Measurements from ENCODE around the gene SMIM35. TPM values are rescaled to one million over a fixed set of nuclear protein-coding genes. Genes with fewer than 3 reads are reported as not detected.

The SMIM35 gene
- total and polyA plus RNA-seq, 2 of the 4 experiments (the other 2 are of a cell fraction), result not detected

- no CpG with 5 or more reads among the region's 11 CpGs for WGBS, 2 experiments (ENCODE audit: extremely low coverage in 2 of 2, insufficient read length in 1 of 2)
- Histone ChIP-seq H2AK5ac (ENCODE audit: low read depth, low read length) (no peak overlapping the region), H3K9me1 (ENCODE audit: insufficient read depth, low read length) (no peaks in the 10 kb centered on the region), H2BK15ac (ENCODE audit: low read depth, low read length) (no peak overlapping the region), H2AK9ac (replicated peaks; ENCODE audit: low read depth, low read length, poor library complexity) (no peak overlapping the region), H3K79me1 (ENCODE audit: low read depth in 1 of 2, low read length in 2 of 2) (no peaks in the 10 kb centered on the region), H4K5ac (ENCODE audit: low read depth, low read length) (no peak overlapping the region), H4K20me1 (ENCODE audit: insufficient read depth, low read length) (no peaks in the 10 kb centered on the region), H4K8ac (ENCODE audit: low read depth in 2 of 2, low read length in 2 of 2) (no peak overlapping the region), H2BK5ac (ENCODE audit: low read depth, low read length, poor library complexity, severe bottlenecking) (no peak overlapping the region), H3K9me3 (ENCODE audit: control insufficient read depth, insufficient read depth, low read length) (no peaks in the 10 kb centered on the region), H4K91ac (ENCODE audit: insufficient read depth, low read depth, low read length) (no peak overlapping the region), H3K4ac (ENCODE audit: low read depth, low read length) (no peak overlapping the region), H3K27me3 (ENCODE audit: control insufficient read depth, insufficient read depth, low read length) (no peaks in the 10 kb centered on the region; the same call in 1 of the 2 replicates), H3K27ac (ENCODE audit: insufficient read depth, low read length) (no peak overlapping the region), H3K36me3 (ENCODE audit: control insufficient read depth, insufficient read depth, low read length) (no peaks in the 10 kb centered on the region), H3K9ac (ENCODE audit: low read depth, low read length) (no peak overlapping the region), H3K4me1 (ENCODE audit: control insufficient read depth, insufficient read depth, low read length) (no peaks in the 10 kb centered on the region), H3K4me3 (ENCODE audit: insufficient read depth, low read depth, low read length) (no peak overlapping the region), H3K23ac (ENCODE audit: low read depth, low read length) (no peak overlapping the region), H3K56ac (ENCODE audit: extremely low read depth, insufficient read depth, low read length) (no peak overlapping the region), H2BK120ac (ENCODE audit: low read depth, low read length) (no peak overlapping the region), H2BK20ac (ENCODE audit: low read depth, low read length) (no peak overlapping the region), H3K4me2 (ENCODE audit: low read depth, low read length) (no peak overlapping the region), H3K14ac (replicated peaks; ENCODE audit: low read depth, low read length) (no peak overlapping the region), H2AFZ (replicated peaks; ENCODE audit: low read length, poor library complexity) (no peak overlapping the region), H3K18ac (ENCODE audit: low read depth, low read length) (no peak overlapping the region)
- intact Hi-C loops (cut with micrococcal nuclease), result no loop called here
- ATAC-seq (ENCODE audit: low read depth), result no peak
- dilution Hi-C loops (cut with HindIII; ENCODE audit: low sequenced_read_pairs, unreplicated experiment), result no loop called here
- in situ Hi-C loops (cut with MboI; ENCODE audit: low sequenced_read_pairs), result no loop called here
- ChIA-PET POLR2A (ENCODE audit: unreplicated experiment) (no interaction called here), CTCF (no interaction called here)
- TF ChIP-seq CHD1 (IDR thresholded peaks at IDR 0.05; ENCODE audit: low read depth, low read length), result no peak
- no peak for TF ChIP-seq MXI1 (IDR thresholded peaks at IDR 0.05; ENCODE audit: borderline replicate concordance, low read depth, low read length)
- TF ChIP-seq POLR2A (IDR thresholded peaks at IDR 0.05; ENCODE audit: low read depth, low read length), result no peak
- no peak for TF ChIP-seq NFE2L2 (IDR thresholded peaks at IDR 0.05; ENCODE audit: low read depth, low read length)
- no peak for TF ChIP-seq BHLHE40 (IDR thresholded peaks at IDR 0.05; ENCODE audit: low read depth, low read length)
- no peak for TF ChIP-seq RAD21 (IDR thresholded peaks at IDR 0.05; ENCODE audit: low read length)
- TF ChIP-seq FOS (IDR thresholded peaks at IDR 0.05; ENCODE audit: low read depth, low read length), result no peak
- no TSS peak for BruUV-seq (replicated peaks)
- no peak for DNase-seq
These were observed 91.3 kb downstream of the SMIM35 start for GRCh38 chr11:117995472-117995871.
